WTC11 (cell line): ENCODE measurements around the gene ANK2. TPM values are rescaled to one million over a fixed set of nuclear protein-coding genes. Genes with fewer than 3 reads are reported as not detected.

ENCODE experiments used
- ATAC-seq: fragments of 200-7000 bp; cut with Tn5 transposase; 2 replicates; pipeline ENCODE4 v1.10.0; 2021; ENCODE audit warnings: mild to moderate bottlenecking, moderate library complexity
- CTCF ChIA-PET: fragments of 300-600 bp; sonication (Branson Sonifier 250); formaldehyde crosslinking; loops from one replicate; lab custom pipeline; 2021; ENCODE audit warnings: antibody characterized with exemption; lab: Charles Lee
- POLR2A ChIA-PET: fragments of 350-600 bp; sonication (Branson Sonifier 250); formaldehyde crosslinking; loops from one replicate; lab custom pipeline; 2021; ENCODE audit warnings: antibody characterized with exemption; lab: Charles Lee
- DNase-seq: peaks from one replicate; pipeline ENCODE4 v3.0.0; 2021; ENCODE audit warnings: low spot score
- H3K27ac Mint-ChIP-seq: 2 replicates; pipeline ENCODE4 v1.8.0; 2021; ENCODE audit warnings: mixed read lengths
- H3K27me3 Mint-ChIP-seq: 2 replicates; pipeline ENCODE4 v1.8.0; 2021; ENCODE audit warnings: low read depth, mild to moderate bottlenecking, moderate library complexity, mixed read lengths
- H3K36me3 Mint-ChIP-seq: 2 replicates; pipeline ENCODE4 v1.8.0; 2021; ENCODE audit warnings: mixed read lengths
- H3K4me1 Mint-ChIP-seq: 2 replicates; pipeline ENCODE4 v1.8.0; 2022; ENCODE audit warnings: mixed read lengths
- H3K4me3 Mint-ChIP-seq: 2 replicates; pipeline ENCODE4 v1.8.0; 2021; ENCODE audit warnings: mild to moderate bottlenecking, moderate library complexity, mixed read lengths
- H3K9me3 Mint-ChIP-seq: 2 replicates; pipeline ENCODE4 v1.8.0; 2021; ENCODE audit warnings: mixed read lengths
- AR ChIP-seq: fragments of 250-450 bp; sonication (Bioruptor Pico); IDR thresholded peaks from 2 replicates; pipeline ENCODE4 v1.9.0; 2021; ENCODE audit warnings: mild to moderate bottlenecking
- CBFB ChIP-seq: sonication (generic); formaldehyde crosslinking; IDR thresholded peaks from 2 replicates; pipeline ENCODE4 v1.8.1; 2022; ENCODE audit warnings: mild to moderate bottlenecking, low read depth, missing genetic modification reagents
- ERG ChIP-seq: fragments of 250-450 bp; sonication (Bioruptor Pico); IDR thresholded peaks from 2 replicates; pipeline ENCODE4 v1.8.0; 2021; ENCODE audit warnings: mild to moderate bottlenecking
- ETV6 ChIP-seq: sonication (generic); formaldehyde crosslinking; IDR thresholded peaks from 2 replicates; pipeline ENCODE4 v1.8.1; 2022; ENCODE audit warnings: mild to moderate bottlenecking, missing genetic modification reagents
- FOXP4 ChIP-seq: sonication (generic); formaldehyde crosslinking; IDR thresholded peaks from 2 replicates; pipeline ENCODE4 v1.8.0; 2022; ENCODE audit warnings: mild to moderate bottlenecking, missing genetic modification reagents
- GRHL2 ChIP-seq: fragments of 250-450 bp; sonication (Bioruptor Pico); IDR thresholded peaks from 2 replicates; pipeline ENCODE4 v1.8.0; 2022; ENCODE audit warnings: mild to moderate bottlenecking, moderate library complexity; ENCODE audit not compliant: insufficient replicate concordance, severe bottlenecking
- GTF2I ChIP-seq: fragments of 250-450 bp; sonication (Bioruptor Pico); conservative IDR thresholded peaks from 2 replicates; pipeline ENCODE4 v1.4.0; 2021; ENCODE audit warnings: mild to moderate bottlenecking
- JAZF1 ChIP-seq: fragments of 250-450 bp; sonication (Bioruptor Pico); IDR thresholded peaks from 2 replicates; pipeline ENCODE4 v1.9.0; 2021; ENCODE audit warnings: moderate library complexity, mild to moderate bottlenecking, inconsistent platforms
- JUN ChIP-seq: sonication (generic); formaldehyde crosslinking; IDR thresholded peaks from 2 replicates; pipeline ENCODE4 v1.8.0; 2023; ENCODE audit warnings: mild to moderate bottlenecking, missing genetic modification reagents
- NFYB ChIP-seq: sonication (generic); formaldehyde crosslinking; conservative IDR thresholded peaks from 2 replicates; pipeline ENCODE4 v1.8.0; 2022; ENCODE audit warnings: low read depth, missing genetic modification reagents
- SP1 ChIP-seq: sonication (generic); formaldehyde crosslinking; conservative IDR thresholded peaks from 2 replicates; pipeline ENCODE4 v1.8.1; 2022; ENCODE audit warnings: missing genetic modification reagents
- TCF7 ChIP-seq: sonication (generic); formaldehyde crosslinking; IDR thresholded peaks from 2 replicates; pipeline ENCODE4 v1.8.0; 2022; ENCODE audit warnings: mild to moderate bottlenecking, low read depth, missing genetic modification reagents, moderate library complexity
- ZNF263 ChIP-seq: sonication (generic); formaldehyde crosslinking; IDR thresholded peaks from 2 replicates; pipeline ENCODE4 v1.8.1; 2022; ENCODE audit warnings: low read depth, mild to moderate bottlenecking, moderate library complexity, missing genetic modification reagents
- ZNF423 ChIP-seq: fragments of 250-450 bp; sonication (Bioruptor Pico); IDR thresholded peaks from 2 replicates; pipeline ENCODE4 v2.1.2; 2022; ENCODE audit warnings: mild to moderate bottlenecking, moderate library complexity
- ZNF512 ChIP-seq: sonication (generic); formaldehyde crosslinking; IDR thresholded peaks from 2 replicates; pipeline ENCODE4 v1.8.1; 2022; ENCODE audit warnings: missing genetic modification reagents, borderline replicate concordance
- total RNA-seq: library from RNA; stranded (reverse); gene quantifications from 3 replicates; pipeline ENCODE4 v1.2.3, GENCODE V29; 2021
- TF ChIP-seq, protein P1 (sequence below): sonication (generic); formaldehyde crosslinking; IDR thresholded peaks from 2 replicates; pipeline ENCODE4 v1.8.0; 2022; ENCODE audit warnings: mild to moderate bottlenecking, missing genetic modification reagents
- TF ChIP-seq, protein P2 (sequence below): fragments of 250-450 bp; sonication (Bioruptor Pico); IDR thresholded peaks from 2 replicates; pipeline ENCODE4 v1.9.0; 2021; ENCODE audit warnings: mild to moderate bottlenecking
- TF ChIP-seq, protein P3 (sequence below): sonication (generic); formaldehyde crosslinking; IDR thresholded peaks from 2 replicates; pipeline ENCODE4 v1.8.1; 2022; ENCODE audit warnings: low read depth, missing genetic modification reagents, borderline replicate concordance
- TF ChIP-seq, protein P4 (sequence below): sonication (generic); formaldehyde crosslinking; IDR thresholded peaks from 2 replicates; pipeline ENCODE4 v1.8.0; 2023; ENCODE audit warnings: missing genetic modification reagents
- TF ChIP-seq, protein P5 (sequence below): fragments of 250-450 bp; sonication (Bioruptor Pico); IDR thresholded peaks from 2 replicates; pipeline ENCODE4 v1.9.0; 2021; ENCODE audit warnings: mild to moderate bottlenecking, borderline replicate concordance

ANK2 gene
- total RNA-seq, 1 experiment from 2014 or later: 27.9 TPM

- H3K27me3 Mint-ChIP-seq: no peaks in the 10 kb centered on the region
- POLR2A ChIA-PET: no interaction called here
- CTCF ChIA-PET: interaction anchor here (0.5 to 1.5 kb wide), 4 partner anchors 77 to 329 kb away, joined by 3 to 4 read pairs (median 3); no protein-coding TSS in a partner anchor
Observed at GRCh38 chr4:113094331-113094730, 44.9 kb downstream of the ANK2 start.

More at GRCh38 chr4:113094331-113094730, 44.9 kb downstream of the ANK2 start:
- DNase-seq (no peak), ATAC-seq (no peak)
- Mint-ChIP-seq H3K36me3 (no peaks in the 10 kb centered on the region), H3K4me1 (no peaks in the 10 kb centered on the region), H3K4me3 (no peak overlapping the region), H3K9me3 (no peaks in the 10 kb centered on the region), H3K27ac (no peak overlapping the region)
- TF ChIP-seq SP1 (no peak), TCF7 (CRISPR knock-in tag) (no peak), ZNF423 (no peak), AR (no peak), GRHL2 (CRISPR knock-in tag) (no peak), GTF2I (no peak), ZNF263 (CRISPR knock-in tag) (no peak), FOXP4 (CRISPR knock-in tag) (no peak), CBFB (CRISPR knock-in tag) (no peak), JUN (CRISPR knock-in tag) (no peak), NFYB (CRISPR knock-in tag) (no peak), ETV6 (CRISPR knock-in tag) (no peak), ERG (CRISPR knock-in tag) (no peak), ZNF512 (no peak), JAZF1 (CRISPR knock-in tag) (no peak)
- TF ChIP-seq, protein P1, sequence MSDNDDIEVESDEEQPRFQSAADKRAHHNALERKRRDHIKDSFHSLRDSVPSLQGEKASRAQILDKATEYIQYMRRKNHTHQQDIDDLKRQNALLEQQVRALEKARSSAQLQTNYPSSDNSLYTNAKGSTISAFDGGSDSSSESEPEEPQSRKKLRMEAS: no peak
- TF ChIP-seq, protein P2, sequence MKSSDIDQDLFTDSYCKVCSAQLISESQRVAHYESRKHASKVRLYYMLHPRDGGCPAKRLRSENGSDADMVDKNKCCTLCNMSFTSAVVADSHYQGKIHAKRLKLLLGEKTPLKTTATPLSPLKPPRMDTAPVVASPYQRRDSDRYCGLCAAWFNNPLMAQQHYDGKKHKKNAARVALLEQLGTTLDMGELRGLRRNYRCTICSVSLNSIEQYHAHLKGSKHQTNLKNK (CRISPR knock-in tag): no peak
- TF ChIP-seq, protein P3, sequence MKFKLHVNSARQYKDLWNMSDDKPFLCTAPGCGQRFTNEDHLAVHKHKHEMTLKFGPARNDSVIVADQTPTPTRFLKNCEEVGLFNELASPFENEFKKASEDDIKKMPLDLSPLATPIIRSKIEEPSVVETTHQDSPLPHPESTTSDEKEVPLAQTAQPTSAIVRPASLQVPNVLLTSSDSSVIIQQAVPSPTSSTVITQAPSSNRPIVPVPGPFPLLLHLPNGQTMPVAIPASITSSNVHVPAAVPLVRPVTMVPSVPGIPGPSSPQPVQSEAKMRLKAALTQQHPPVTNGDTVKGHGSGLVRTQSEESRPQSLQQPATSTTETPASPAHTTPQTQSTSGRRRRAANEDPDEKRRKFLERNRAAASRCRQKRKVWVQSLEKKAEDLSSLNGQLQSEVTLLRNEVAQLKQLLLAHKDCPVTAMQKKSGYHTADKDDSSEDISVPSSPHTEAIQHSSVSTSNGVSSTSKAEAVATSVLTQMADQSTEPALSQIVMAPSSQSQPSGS (CRISPR knock-in tag): no peak
- TF ChIP-seq, protein P4, sequence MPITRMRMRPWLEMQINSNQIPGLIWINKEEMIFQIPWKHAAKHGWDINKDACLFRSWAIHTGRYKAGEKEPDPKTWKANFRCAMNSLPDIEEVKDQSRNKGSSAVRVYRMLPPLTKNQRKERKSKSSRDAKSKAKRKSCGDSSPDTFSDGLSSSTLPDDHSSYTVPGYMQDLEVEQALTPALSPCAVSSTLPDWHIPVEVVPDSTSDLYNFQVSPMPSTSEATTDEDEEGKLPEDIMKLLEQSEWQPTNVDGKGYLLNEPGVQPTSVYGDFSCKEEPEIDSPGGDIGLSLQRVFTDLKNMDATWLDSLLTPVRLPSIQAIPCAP (CRISPR knock-in tag): no peak
- TF ChIP-seq, protein P5, sequence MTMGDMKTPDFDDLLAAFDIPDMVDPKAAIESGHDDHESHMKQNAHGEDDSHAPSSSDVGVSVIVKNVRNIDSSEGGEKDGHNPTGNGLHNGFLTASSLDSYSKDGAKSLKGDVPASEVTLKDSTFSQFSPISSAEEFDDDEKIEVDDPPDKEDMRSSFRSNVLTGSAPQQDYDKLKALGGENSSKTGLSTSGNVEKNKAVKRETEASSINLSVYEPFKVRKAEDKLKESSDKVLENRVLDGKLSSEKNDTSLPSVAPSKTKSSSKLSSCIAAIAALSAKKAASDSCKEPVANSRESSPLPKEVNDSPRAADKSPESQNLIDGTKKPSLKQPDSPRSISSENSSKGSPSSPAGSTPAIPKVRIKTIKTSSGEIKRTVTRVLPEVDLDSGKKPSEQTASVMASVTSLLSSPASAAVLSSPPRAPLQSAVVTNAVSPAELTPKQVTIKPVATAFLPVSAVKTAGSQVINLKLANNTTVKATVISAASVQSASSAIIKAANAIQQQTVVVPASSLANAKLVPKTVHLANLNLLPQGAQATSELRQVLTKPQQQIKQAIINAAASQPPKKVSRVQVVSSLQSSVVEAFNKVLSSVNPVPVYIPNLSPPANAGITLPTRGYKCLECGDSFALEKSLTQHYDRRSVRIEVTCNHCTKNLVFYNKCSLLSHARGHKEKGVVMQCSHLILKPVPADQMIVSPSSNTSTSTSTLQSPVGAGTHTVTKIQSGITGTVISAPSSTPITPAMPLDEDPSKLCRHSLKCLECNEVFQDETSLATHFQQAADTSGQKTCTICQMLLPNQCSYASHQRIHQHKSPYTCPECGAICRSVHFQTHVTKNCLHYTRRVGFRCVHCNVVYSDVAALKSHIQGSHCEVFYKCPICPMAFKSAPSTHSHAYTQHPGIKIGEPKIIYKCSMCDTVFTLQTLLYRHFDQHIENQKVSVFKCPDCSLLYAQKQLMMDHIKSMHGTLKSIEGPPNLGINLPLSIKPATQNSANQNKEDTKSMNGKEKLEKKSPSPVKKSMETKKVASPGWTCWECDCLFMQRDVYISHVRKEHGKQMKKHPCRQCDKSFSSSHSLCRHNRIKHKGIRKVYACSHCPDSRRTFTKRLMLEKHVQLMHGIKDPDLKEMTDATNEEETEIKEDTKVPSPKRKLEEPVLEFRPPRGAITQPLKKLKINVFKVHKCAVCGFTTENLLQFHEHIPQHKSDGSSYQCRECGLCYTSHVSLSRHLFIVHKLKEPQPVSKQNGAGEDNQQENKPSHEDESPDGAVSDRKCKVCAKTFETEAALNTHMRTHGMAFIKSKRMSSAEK: no peak
